Fibroblast of villous mesenchyme (primary cell): ENCODE data around the gene ADCY10. TPM values are rescaled to one million over a fixed set of nuclear protein-coding genes. Genes with fewer than 3 reads are reported as not detected.
"Not testable (repeated sequence)": the region's sequence is repeated elsewhere in the genome, so short reads cannot be mapped to it uniquely, and the experiment has no call there.

Source experiments
- DNase-seq: peaks from one replicate; pipeline ENCODE4 v3.0.0-alpha.2; 2010; ENCODE audit warnings: low read depth
- H3K4me3 ChIP-seq: 2 replicates; pipeline ENCODE4 v1.5.1; 2011; ENCODE audit warnings: low read depth, mild to moderate bottlenecking, low read length
- total RNA-seq: library from RNA; depleted of rRNA; stranded (reverse); fragments of >200 nt; gene quantifications from 2 replicates; pipeline ENCODE4 v1.2.3, GENCODE V29; 2012
- TF ChIP-seq, protein P1 (sequence below): IDR thresholded peaks from 2 replicates; pipeline ENCODE4 v1.5.1; 2012; ENCODE audit warnings: low read depth, mild to moderate bottlenecking, low read length; ENCODE audit not compliant: insufficient read depth

ADCY10 gene
- total RNA-seq, 1 donor: under 0.01 TPM

DNA sequence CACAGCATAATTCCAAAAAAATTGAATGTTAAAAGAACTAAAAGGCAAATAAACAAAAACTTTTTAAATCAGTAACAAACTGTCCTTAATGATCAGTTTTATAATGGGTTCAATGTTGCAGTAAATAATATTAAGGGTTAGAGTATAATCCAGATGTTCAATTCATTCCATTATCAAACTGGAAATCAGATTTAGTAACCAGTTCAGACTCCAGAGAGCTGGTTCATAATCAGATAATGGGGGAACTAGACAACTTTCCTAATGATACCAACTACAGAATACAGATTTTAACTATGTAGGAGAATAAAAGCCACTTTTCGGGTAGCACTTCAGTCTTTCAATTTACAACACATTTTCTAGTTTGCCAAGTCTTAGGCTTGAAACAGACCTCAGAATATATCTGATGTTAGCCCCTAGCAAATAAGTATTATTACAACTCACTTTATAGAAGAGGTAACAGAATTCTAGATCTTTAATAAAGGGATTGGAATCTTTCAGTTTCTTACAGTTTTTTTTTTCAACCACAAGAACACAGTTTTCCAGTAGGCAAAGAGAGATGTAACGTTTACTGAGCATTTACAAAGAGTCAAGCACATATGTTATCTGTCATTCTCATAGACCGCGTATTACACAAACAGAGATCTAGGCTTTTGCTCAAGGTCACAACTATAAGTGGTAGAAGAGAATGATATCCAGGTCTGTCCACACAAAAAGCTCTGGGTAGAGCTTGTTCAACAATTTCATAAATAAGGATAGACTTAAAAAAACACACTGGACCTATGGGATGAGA lies 20.7 kb upstream of the ADCY10 start:
- peak; percentile 59 for DNase-seq
- TF ChIP-seq, protein P1, sequence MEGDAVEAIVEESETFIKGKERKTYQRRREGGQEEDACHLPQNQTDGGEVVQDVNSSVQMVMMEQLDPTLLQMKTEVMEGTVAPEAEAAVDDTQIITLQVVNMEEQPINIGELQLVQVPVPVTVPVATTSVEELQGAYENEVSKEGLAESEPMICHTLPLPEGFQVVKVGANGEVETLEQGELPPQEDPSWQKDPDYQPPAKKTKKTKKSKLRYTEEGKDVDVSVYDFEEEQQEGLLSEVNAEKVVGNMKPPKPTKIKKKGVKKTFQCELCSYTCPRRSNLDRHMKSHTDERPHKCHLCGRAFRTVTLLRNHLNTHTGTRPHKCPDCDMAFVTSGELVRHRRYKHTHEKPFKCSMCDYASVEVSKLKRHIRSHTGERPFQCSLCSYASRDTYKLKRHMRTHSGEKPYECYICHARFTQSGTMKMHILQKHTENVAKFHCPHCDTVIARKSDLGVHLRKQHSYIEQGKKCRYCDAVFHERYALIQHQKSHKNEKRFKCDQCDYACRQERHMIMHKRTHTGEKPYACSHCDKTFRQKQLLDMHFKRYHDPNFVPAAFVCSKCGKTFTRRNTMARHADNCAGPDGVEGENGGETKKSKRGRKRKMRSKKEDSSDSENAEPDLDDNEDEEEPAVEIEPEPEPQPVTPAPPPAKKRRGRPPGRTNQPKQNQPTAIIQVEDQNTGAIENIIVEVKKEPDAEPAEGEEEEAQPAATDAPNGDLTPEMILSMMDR: no peak
- peak overlapping the region; percentile 78 for H3K4me3 ChIP-seq

GRCh38 chr1:167933788-167934187 lies 19.9 kb upstream of the ADCY10 start:
- DNase-seq: no peak
- H3K4me3 ChIP-seq: no peak overlapping the region
- TF ChIP-seq, protein P1: no peak

DNA sequence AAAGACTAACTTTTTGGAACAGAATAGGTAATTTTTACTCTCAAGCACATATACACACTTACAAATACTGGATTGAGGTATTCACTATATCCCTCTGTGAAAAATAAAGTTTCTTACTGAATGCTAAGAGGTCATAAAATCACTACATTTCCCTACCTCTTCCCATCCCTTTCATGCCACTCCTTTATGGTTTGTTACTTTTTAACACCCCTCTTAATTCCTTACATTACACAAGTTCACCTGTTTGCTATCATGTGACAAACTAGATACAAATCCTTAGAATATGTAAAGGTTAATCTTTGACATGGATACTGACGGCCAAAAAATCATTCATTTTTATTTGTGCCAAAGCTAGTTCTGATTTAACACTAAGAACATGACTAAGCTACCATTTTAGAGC lies 15.8 kb upstream of the ADCY10 start:
- DNase-seq: no peak
- TF ChIP-seq, protein P1: no peak
- no peak overlapping the region for H3K4me3 ChIP-seq

GRCh38 chr1:167928919-167929318 lies 15.0 kb upstream of the ADCY10 start:
- not testable (repeated sequence) for DNase-seq

DNA sequence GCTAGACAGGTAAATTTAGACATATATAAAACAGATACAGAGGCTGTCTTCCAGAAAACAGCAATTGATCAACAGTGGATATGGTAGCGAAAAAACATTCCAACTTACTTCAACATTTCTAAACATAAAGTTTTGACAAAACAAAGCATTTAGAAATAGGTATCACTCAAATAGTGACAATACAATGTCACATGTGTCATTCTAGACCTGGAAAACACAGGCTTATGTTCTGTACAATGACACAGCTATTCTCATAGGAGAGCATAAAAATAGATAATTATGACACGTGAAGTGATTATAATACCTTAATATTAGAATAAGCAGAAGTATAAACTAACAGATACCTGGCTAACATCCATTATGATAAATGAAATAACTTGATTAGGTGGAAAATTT lies 14.5 kb upstream of the ADCY10 start:
- H3K4me3 ChIP-seq: no peak overlapping the region
- no peak for DNase-seq

More at GRCh38 chr1:167928919-167929318, 15.0 kb upstream of the ADCY10 start:
- H3K4me3 ChIP-seq: not testable (repeated sequence)

GRCh38 chr1:167927046-167927754 lies 13.3 kb upstream of the ADCY10 start:
- no peak for DNase-seq
- TF ChIP-seq, protein P1: no peak
- H3K4me3 ChIP-seq: no peak overlapping the region

More for the DNA sequence above, 14.5 kb upstream of the ADCY10 start:
- TF ChIP-seq, protein P1: no peak

DNA sequence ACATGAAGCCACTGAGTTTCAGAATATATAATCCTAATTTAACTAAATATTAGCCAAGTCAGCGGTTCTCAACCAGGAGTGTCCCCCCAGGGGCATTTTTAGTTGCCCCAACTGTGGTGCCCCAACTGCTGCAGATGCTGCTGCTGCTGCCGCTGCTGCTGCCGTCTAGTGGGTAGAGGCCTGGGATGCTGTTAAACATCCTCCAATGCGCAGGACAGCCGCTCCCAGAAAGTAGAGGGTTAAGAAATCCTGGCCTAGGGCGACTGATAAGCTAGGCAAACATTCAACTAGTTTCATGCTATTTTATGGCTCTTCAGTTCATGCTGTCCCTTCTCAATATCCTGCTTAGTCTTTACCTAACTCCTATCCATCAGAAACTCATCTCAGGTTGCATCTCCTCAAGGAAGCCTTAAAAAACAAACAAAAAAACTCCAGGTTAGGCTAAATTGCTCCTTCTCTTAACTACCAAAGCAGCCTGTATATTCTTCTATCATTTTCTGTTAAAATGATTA lies 12.6 kb upstream of the ADCY10 start:
- no peak for DNase-seq
- TF ChIP-seq, protein P1: peak; percentile 3
- no peak overlapping the region for H3K4me3 ChIP-seq
